Activated T-helper 9 cell treated with anti-CD3 and anti-CD28 coated beads, Interleukin-2, amount 50 U/mL, for 16 hours (primary cell): ENCODE measurements around the gene FBXL20.
"Not testable (repeated sequence)": the region's sequence is repeated elsewhere in the genome, so short reads cannot be mapped to it uniquely, and the experiment has no call there.

Experiments
- DNase-seq: peaks from one replicate; pipeline ENCODE4 v3.0.0-alpha.2; 2020; ENCODE audit warnings: low read depth

The FBXL20 gene

GRCh38 chr17:39385040-39385439 lies 16.4 kb downstream of the FBXL20 start:
- no peak for DNase-seq

DNA sequence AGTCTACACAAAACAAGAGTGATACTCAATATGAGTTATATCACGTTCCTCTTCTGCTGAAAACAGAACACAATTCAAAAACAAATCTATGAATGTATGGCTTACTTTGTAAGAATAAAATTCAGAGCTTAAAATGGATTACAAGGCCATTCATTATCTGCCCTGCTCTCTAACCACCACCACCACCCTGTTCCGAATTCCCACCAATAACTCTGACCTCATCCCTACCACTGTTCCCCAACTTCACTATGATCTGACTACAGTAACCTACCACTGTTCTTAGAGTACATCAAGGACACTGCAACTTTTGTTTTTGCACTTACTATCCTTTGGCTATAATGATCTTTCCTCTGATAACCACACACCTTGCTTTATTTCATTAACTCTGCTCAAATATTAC lies 21.3 kb downstream of the FBXL20 start:
- no peak for DNase-seq

GRCh38 chr17:39376434-39376833 lies 25.0 kb downstream of the FBXL20 start:
- DNase-seq = no peak

DNA sequence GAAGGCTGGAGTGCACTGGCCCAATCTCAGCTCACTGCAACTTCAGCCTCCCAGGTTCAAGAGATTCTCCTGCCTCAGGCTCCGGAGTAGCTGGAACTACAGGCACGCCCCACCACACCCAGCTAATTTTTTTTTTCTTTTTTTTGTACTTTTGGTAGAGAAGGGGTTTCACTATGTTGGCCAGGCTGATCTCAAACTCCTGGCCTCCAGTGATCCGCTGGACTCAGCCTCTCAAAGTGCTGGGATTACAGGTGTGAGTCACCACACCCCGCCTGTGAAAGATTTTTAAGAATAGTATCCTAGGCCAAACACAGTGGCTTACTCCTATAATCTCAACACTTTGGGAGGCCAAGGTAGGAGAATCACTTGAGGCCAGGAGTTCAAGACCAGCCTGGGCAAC lies 33.6 kb downstream of the FBXL20 start:
- DNase-seq = not testable (repeated sequence)

DNA sequence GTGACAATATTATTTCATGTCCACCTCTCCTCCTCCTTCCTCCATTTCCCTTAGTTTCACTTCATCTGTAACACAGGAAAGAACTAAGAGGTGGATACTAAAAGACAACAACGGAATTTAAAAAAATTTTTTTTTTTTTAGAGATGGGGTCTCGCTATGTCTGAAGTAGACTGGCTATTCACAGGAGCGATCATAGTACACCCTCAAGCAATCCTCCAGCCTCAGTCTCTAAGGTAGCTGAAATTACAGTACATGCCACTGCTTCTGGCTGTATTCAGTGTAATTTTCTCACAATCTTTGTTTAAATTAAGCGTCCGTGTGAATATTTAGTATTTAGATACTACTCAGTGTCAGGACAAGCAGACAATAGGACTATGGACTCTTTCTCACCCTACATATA lies 35.6 kb downstream of the FBXL20 start:
- no peak for DNase-seq

DNA sequence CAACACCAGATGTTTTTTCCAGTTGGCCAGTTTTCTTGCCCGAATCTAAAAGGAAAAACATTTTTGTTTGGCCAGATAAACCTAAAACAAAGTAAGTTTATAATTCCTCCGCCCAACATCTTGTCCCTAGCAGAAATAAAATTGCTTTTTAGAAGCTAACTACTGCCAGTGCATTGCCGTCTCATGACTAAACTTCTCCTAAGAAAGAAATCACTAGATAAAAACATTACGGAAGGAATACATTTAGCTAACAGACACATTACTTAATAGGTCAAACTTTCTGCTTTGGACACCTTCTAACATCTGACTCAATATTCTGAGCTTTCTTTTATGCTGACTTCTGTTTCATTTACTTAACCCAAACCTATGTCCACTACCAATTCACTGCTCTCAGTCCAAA lies 36.2 kb downstream of the FBXL20 start:
- no peak for DNase-seq

DNA sequence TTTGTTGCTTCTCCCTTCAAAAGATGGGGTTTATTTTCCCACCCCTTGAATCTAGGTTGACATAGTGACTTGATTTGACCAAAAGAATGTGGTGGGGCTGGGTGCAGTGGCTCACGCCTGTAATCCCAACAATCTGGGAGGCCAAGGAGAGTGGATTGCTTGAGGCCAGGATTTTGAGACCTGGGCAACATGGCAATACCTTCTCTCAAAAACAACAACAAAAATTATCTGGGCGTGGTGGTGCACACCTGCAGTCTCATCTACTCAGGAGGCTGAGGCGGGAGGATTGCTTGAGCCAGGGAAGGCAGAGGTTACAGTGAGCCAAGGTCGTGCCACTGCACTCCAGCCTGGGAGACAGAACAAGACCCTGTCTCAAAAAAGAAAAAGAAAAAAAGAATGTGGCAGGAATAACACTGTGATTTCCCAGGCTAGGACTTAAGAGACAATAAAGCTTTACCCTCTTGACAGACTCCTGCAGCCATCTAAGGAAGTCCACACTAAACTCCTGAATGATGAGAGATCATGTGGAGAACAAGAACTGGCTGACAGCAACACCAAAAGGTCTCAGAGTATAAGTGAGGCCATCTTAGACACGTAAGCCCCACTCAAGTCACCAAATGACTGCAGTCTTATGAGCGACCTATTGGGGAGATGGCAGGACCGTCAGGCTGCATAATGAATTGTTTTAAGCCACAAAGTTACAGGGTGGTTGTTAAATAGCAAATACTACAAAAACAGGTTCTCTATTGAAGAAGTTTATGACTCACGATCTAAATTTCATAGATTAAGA lies 37.0 kb downstream of the FBXL20 start:
- no peak for DNase-seq

GRCh38 chr17:39361064-39361463 lies 40.4 kb downstream of the FBXL20 start:
- no peak for DNase-seq

DNA sequence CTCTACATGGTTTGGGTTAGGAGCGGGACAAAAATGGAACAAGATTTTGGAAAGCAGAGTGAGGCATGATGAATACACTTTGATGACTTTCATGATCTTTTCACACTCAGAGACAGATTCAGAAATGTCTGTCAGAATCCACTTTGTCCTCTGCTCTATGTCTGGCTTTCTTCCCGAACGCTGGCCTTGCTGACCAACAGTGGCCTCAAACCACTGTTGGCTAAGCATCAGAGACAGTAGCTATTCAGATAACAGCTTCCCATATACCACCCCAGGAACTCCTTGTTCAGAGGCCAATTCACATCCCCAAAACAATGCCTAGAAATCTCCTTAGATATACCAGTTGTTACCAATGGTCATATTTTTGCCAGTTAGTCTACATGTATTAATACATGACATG lies 40.9 kb downstream of the FBXL20 start:
- no peak for DNase-seq

- DNase-seq = no peak
Observed at GRCh38 chr17:39359994-39360393, 41.4 kb downstream of the FBXL20 start.

- no peak for DNase-seq
Observed at GRCh38 chr17:39357986-39358385, 43.4 kb downstream of the FBXL20 start.

DNA sequence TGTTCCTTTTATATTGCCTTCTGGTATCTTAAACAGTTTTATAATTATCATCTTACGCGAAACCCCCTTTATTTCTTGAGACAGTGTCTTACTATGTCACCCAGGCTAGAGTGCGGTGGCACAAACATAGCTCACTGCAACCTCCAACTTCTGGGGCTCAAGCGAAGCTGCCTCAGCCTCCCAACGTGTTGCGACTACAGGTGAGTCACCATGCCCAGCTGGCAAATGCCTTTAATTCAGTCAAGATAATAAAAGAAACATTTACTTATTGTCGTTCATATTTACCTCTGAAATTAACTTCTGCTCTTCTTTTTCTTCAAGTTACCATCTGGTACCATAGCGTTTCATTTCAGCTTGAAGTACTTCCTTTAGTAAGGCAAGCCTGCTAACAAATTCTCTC lies 43.9 kb downstream of the FBXL20 start:
- no peak for DNase-seq

GRCh38 chr17:39352986-39353385 lies 48.4 kb downstream of the FBXL20 start:
- no peak for DNase-seq

DNA sequence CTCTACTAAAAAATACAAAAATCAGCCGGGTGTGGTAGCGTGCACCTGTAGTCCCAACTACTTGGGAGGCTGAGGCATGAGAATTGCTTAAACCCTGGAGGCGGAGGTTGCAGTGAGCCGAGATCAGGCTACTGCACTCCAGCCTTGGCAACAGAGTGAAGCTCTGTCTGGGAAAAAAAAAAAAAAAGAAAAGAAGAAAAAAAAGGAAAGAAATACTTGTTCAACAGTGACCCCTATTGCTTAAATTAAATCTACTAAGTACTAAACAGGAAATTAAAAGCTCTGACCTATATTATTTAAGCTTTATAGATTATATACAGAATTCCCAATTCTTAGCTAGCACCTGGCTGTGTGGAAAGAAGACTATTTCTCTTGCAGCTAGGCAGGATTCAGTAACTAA lies 48.9 kb downstream of the FBXL20 start:
- no peak for DNase-seq

DNA sequence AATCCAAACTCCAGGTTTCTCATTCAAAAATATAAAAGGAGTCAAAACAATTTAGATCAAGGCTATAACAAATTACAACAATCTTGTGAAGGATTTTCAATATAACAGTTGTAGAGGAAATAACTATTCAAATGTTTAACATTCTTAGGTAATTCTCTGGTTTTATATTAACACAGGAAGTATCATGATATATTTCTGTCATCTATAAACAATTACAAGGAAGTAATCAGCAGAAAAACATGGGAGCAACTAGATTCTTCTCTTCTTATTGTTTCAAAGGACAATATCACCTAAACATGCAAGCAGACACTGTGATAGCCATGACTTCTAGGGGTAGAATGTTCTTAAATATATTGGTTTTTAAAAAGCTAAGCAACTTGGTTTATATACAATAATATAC lies 49.9 kb downstream of the FBXL20 start:
- no peak for DNase-seq

DNA sequence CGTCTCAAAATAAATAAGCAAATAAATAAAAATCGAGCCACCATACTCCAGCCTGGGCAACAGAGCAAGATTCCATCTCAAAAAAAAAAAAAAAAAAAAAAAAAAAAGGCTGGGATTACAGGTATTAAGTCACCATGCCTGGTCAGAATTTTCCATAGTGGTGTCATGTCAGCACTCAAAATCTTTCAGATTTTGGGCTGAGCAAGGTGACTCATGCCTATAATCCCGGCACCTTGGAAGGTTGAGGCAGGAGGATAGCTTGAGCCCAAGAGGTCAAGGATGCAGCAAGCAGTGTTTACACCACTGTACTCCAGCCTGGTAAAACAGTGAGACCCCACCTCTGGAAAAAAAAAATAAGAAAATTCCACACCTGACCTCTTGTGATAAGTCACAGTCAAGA lies 52.2 kb downstream of the FBXL20 start:
- no peak for DNase-seq

- DNase-seq = not testable (repeated sequence)
Observed at GRCh38 chr17:39346863-39347262, 54.6 kb downstream of the FBXL20 start.

DNA sequence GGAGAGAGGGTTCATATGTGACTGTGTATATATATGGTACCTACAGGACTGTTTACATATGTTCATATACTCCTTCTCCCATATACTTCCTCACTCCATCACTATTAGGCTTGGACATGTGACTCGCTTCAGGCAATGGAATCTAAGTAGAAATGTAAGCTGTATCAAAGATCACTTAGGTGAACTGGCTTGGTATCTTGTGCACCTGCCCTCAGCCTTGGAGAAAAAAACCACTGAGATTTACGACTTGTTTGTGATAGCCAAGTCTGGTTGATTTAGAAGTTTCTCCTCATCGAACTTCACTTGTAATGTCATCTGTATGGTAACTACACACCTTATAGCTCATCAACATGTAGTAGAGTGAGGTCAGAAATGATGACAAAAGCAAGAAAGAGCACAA lies 59.9 kb downstream of the FBXL20 start:
- no peak for DNase-seq

GRCh38 chr17:39340731-39341130 lies 60.7 kb downstream of the FBXL20 start:
- no peak for DNase-seq

DNA sequence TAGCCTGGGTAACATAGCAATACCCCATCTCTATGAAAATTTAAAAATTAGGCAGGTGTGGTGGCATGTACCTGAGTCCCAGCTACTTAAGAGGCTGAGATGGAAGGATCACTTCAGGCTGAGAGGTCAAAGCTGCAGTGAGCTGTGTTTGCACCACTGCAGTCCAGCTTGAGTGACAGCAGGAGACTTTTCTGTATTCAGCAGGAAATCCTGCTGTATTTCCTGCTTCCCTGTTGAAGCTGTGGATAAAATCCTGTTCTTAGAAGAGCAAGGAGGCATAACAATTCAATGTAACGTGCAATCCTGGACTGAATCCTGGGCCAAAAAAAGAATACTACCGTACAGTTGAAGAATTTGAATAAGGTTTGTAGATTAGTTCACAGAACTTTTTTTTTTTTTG lies 62.2 kb downstream of the FBXL20 start:
- no peak for DNase-seq

DNA sequence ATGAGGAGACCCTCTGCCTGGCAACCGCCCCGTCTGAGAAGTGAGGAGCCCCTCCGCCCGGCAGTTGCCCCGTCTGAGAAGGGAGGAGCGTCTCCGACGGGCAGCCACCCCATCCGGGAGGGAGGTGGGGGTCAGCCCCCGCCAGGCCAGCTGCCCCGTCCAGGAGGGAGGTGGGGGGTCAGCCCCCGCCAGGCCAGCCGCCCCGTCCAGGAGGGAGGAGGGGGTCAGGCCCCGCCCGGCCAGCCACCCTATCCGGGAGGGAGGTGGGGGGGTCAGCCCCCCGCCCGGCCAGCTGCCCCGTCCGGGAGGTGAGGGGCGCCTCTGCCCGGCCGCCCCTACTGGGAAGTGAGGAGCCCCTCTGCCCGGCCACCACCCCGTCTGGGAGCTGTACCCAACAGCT lies 63.8 kb downstream of the FBXL20 start:
- not testable (repeated sequence) for DNase-seq

DNA sequence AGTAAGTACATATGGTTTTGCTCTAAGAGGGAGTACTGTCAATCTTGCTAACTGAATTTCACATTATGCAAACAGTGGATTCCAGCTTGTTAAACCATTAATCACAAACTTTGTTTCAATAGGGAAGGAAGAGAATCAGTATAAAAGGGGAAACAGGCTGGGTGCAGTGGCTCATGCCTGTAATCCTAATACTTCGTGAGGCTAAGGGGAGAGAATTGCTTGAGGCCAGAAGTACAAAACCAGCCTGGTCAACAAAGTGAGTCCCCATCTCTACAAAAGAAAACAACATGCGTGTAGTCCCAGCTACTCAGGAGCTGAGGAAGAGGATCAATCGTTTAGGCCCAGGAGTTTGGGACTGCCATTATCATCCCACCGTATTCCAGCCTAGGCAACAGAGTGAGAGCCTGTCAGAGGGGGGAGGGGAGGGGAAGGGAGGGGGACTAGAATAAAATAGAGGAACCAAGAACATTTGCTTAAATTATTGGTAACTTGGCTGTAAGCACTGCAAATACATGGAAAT lies 65.7 kb downstream of the FBXL20 start:
- DNase-seq = no peak

GRCh38 chr17:39334008-39334744 lies 67.2 kb downstream of the FBXL20 start:
- not testable (repeated sequence) for DNase-seq
